ENCODE data around the gene TSKS. TPM values are rescaled to one million over a fixed set of nuclear protein-coding genes. Genes with fewer than 3 reads are reported as not detected.

TSKS gene
- total RNA-seq, 4 donors from 2014 or later = 1.1 to 2.5 (median 1.6) TPM

- Histone ChIP-seq H3K4me1 (peaks cover 0 to 7% (median 0%) of the 10 kb centered on the region in 4 donors), H3K27me3 (no peaks in the 10 kb centered on the region), H3K9me3 (peaks cover 0 to 15% (median 0%) of the 10 kb centered on the region in 4 donors), H3K4me3 (no peak overlapping the region), H3K36me3 (no peaks in the 10 kb centered on the region), H3K27ac (no peak overlapping the region)
- WGBS, 2 donors = 22 to 28% methylated on average over 7 of the region's 7 CpGs
- DNase-seq (ENCODE audit: low spot score in 2 of 2) = no peak
- no peak for TF ChIP-seq CTCF (IDR thresholded peaks at IDR 0.05)
- no peak for TF ChIP-seq POLR2A (IDR thresholded peaks at IDR 0.05)
- TF ChIP-seq EP300 (IDR thresholded peaks at IDR 0.05) = no peak
Observed at GRCh38 chr19:49758292-49758691, 4.8 kb downstream of the TSKS start.

GRCh38 chr19:49755956-49756355 is 7.2 kb downstream of the TSKS start:
- Histone ChIP-seq H3K27ac (no peak overlapping the region), H3K27me3 (no peaks in the 10 kb centered on the region), H3K36me3 (no peaks in the 10 kb centered on the region), H3K4me3 (no peak overlapping the region), H3K4me1 (no peaks in the 10 kb centered on the region), H3K9me3 (peaks cover 0 to 15% (median 0%) of the 10 kb centered on the region in 4 donors)
- no peak for TF ChIP-seq POLR2A (IDR thresholded peaks at IDR 0.05)
- DNase-seq (ENCODE audit: low spot score in 2 of 2) = no peak
- 91 to 93% methylated on average over 3 of the region's 3 CpGs for WGBS, 2 donors

GRCh38 chr19:49752701-49753100 is 10.4 kb downstream of the TSKS start:
- Histone ChIP-seq H3K4me1 (no peaks in the 10 kb centered on the region), H3K36me3 (no peaks in the 10 kb centered on the region), H3K27me3 (no peaks in the 10 kb centered on the region), H3K27ac (no peak overlapping the region), H3K4me3 (no peak overlapping the region), H3K9me3 (peaks cover 0 to 15% (median 0%) of the 10 kb centered on the region in 4 donors)
- DNase-seq (ENCODE audit: low spot score in 2 of 2) = no peak
- TF ChIP-seq POLR2A (IDR thresholded peaks at IDR 0.05) (no peak), CTCF (IDR thresholded peaks at IDR 0.05) (no peak), EP300 (IDR thresholded peaks at IDR 0.05) (no peak)
- WGBS, 2 donors = 55 to 76% methylated on average over 1 of the region's 1 CpG

- Histone ChIP-seq H3K9me3 (no peaks in the 10 kb centered on the region), H3K4me3 (no peak overlapping the region), H3K27ac (no peak overlapping the region), H3K27me3 (no peaks in the 10 kb centered on the region), H3K4me1 (no peaks in the 10 kb centered on the region), H3K36me3 (no peaks in the 10 kb centered on the region)
- TF ChIP-seq POLR2A (IDR thresholded peaks at IDR 0.05) = no peak
- no peak for TF ChIP-seq EP300 (IDR thresholded peaks at IDR 0.05)
- no peak for TF ChIP-seq CTCF (IDR thresholded peaks at IDR 0.05)
- no peak for DNase-seq (ENCODE audit: low spot score in 2 of 2)
- 58 to 60% methylated on average over 1 of the region's 1 CpG for WGBS, 2 donors
Observed at GRCh38 chr19:49749771-49750170, 13.3 kb downstream of the TSKS start.

GRCh38 chr19:49749055-49749716 is 13.9 kb downstream of the TSKS start:
- Histone ChIP-seq H3K27ac (no peak overlapping the region), H3K4me3 (no peak overlapping the region)

More at GRCh38 chr19:49749055-49749716, 13.9 kb downstream of the TSKS start:
- Histone ChIP-seq H3K9me3 (no peaks in the 10 kb centered on the region), H3K36me3 (no peaks in the 10 kb centered on the region), H3K4me1 (no peaks in the 10 kb centered on the region), H3K27me3 (no peaks in the 10 kb centered on the region)
- no peak for DNase-seq (ENCODE audit: low spot score in 2 of 2)
- 81 to 83% methylated on average over 6 of the region's 6 CpGs for WGBS, 2 donors
- TF ChIP-seq POLR2A (IDR thresholded peaks at IDR 0.05) = no peak
- TF ChIP-seq EP300 (IDR thresholded peaks at IDR 0.05) = no peak
- TF ChIP-seq CTCF (IDR thresholded peaks at IDR 0.05) = no peak
